Ascending aorta (tissue), 2 donors: Measurements from ENCODE around the gene MYOZ2. TPM values are rescaled to one million over a fixed set of nuclear protein-coding genes. Genes with fewer than 3 reads are reported as not detected.

ENCODE experiments used
- DNase-seq, 2 donors: peaks; one replicate each; pipeline ENCODE4 v3.0.0-alpha.2; 2019; ENCODE audit warnings: low spot score in 2 of 2
- H3K27ac ChIP-seq, 2 donors: fragments of 200-600 bp; sonication (generic); one replicate each; pipeline ENCODE4 v1.5.1; 2016 to 2017; ENCODE audit warnings: mild to moderate bottlenecking in 1 of 2
- H3K27me3 ChIP-seq: fragments of 200-600 bp; sonication (generic); one replicate; pipeline ENCODE4 v1.5.1; 2017
- H3K36me3 ChIP-seq, 2 donors: fragments of 200-600 bp; sonication (generic); one replicate each; pipeline ENCODE4 v1.5.1; 2016
- H3K4me1 ChIP-seq, 2 donors: fragments of 200-600 bp; sonication (generic); one replicate each; pipeline ENCODE4 v1.5.1; 2016 to 2017; ENCODE audit warnings: mild to moderate bottlenecking in 1 of 2
- H3K4me3 ChIP-seq, 2 donors: fragments of 200-600 bp; sonication (generic); one replicate each; pipeline ENCODE4 v1.5.1; 2016 to 2017; ENCODE audit warnings: mild to moderate bottlenecking in 1 of 2
- H3K9me3 ChIP-seq, 2 donors: fragments of 200-600 bp; sonication (generic); one replicate each; pipeline ENCODE4 v1.5.1; 2016
- CTCF ChIP-seq, 3 experiments: fragments of 200-600 bp in 2 of 3; fragments of 450-650 bp in 1 of 3; sonication (generic) in 2 of 3; IDR thresholded peaks; one replicate each; pipeline ENCODE4 v1.5.1; 2016 to 2019; ENCODE audit warnings: antibody characterized with exemption in 3 of 3, mild to moderate bottlenecking in 1 of 3, moderate library complexity in 1 of 3
- intact Hi-C: fragments of 100-400 bp; cut with DNase I; formaldehyde crosslinking; loops from one replicate; pipeline ENCODE4 v1.15.1; 2023
- total RNA-seq: library from RNA; depleted of rRNA; stranded (reverse); fragments of >200 nt; gene quantifications from one replicate; pipeline ENCODE4 v1.1.0, GENCODE V29; 2016

The MYOZ2 gene
- 3.5 TPM for total RNA-seq

DNA sequence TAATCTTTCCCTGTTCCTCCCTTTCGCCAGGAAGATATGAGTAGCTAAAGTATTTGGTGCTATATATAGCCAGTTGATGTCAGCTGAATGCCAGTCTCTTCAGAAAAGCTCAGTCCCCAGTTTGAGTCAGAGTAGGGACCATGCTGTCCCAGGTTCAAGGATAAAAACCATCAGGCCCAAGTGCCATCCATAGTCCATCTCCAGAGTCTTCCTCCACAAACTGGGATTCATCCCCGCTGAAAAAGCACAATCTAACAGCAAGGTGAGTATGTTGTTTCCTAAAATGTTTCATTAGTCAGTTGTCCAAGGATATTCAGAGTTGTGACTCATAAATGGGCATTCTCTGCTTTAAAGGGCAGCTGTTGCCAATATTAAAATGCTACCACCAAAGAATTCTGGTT is at the start of gene MYOZ2:
Gene MYOZ2 (plus strand): TSS at position 112 of the 401 bp plus-strand sequence. CDS start 694 bp downstream, outside the sequence.
- peak within 1 kb of the TSS; percentile 77 to 78 for H3K27ac ChIP-seq
- H3K9me3 ChIP-seq, result no peaks in the 10 kb centered on the region
- intact Hi-C loops, result loop anchor here (5.0 kb wide), 4 partner anchors 33 to 153 kb away; partner anchors contain the start of gene USP53
- H3K4me3 ChIP-seq, result peak within 1 kb of the TSS in 1 of 2 donors; percentile 37
- H3K27me3 ChIP-seq, result no peaks in the 10 kb centered on the region
- peaks cover 4 to 49% of the 10 kb centered on the region in 2 donors for H3K4me1 ChIP-seq
- no peaks in the 10 kb centered on the region for H3K36me3 ChIP-seq
- no peak for DNase-seq
- no peak for TF ChIP-seq CTCF (IDR thresholded peaks at IDR 0.05)

- intact Hi-C loops, result no loop called here
- TF ChIP-seq CTCF (IDR thresholded peaks at IDR 0.05), result peak in 1 of 3 experiments; percentile 30
- Histone ChIP-seq H3K36me3 (no peaks in the 10 kb centered on the region), H3K27me3 (no peaks in the 10 kb centered on the region), H3K4me1 (peaks cover 0 to 3% of the 10 kb centered on the region in 2 donors), H3K9me3 (no peaks in the 10 kb centered on the region), H3K27ac (peak overlapping the region in 1 of 2 donors; percentile 30), H3K4me3 (no peak overlapping the region)
- no peak for DNase-seq
Observed at GRCh38 chr4:119087121-119087520, 48.5 kb upstream of the MYOZ2 start.

DNA sequence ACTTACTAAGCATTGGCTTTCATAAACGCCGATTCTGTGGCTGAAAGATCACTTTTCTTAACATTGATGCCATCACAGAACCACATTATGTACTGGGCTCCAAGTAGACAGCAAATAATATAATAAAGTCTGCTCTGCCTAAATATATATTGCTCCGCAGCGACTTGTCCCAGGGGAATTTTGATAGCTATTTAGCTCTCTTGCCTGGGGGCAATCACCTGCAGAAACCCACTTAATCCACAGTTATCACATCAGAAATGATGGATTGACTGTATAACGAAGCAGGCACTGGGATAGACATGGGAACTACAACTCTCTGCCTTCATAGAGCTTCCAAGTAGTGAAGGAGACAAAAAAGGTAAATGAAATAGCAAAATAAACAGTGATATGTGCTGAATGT is 48.0 kb upstream of the MYOZ2 start:
- H3K9me3 ChIP-seq, result no peaks in the 10 kb centered on the region
- H3K4me1 ChIP-seq, result peaks cover 0 to 3% of the 10 kb centered on the region in 2 donors
- H3K27ac ChIP-seq, result no peak overlapping the region
- no peaks in the 10 kb centered on the region for H3K36me3 ChIP-seq
- TF ChIP-seq CTCF (IDR thresholded peaks at IDR 0.05), result no peak
- H3K27me3 ChIP-seq, result no peaks in the 10 kb centered on the region
- no peak overlapping the region for H3K4me3 ChIP-seq
- no peak for DNase-seq
- intact Hi-C loops, result no loop called here

GRCh38 chr4:119093042-119093827 is 42.4 kb upstream of the MYOZ2 start:
- no peak for TF ChIP-seq CTCF (IDR thresholded peaks at IDR 0.05)
- no peak overlapping the region for H3K4me3 ChIP-seq
- H3K9me3 ChIP-seq, result no peaks in the 10 kb centered on the region
- H3K4me1 ChIP-seq, result peaks cover 0 to under 1% of the 10 kb centered on the region in 2 donors
- intact Hi-C loops, result no loop called here
- H3K27ac ChIP-seq, result no peak overlapping the region
- DNase-seq, result no peak
- no peaks in the 10 kb centered on the region for H3K27me3 ChIP-seq
- no peaks in the 10 kb centered on the region for H3K36me3 ChIP-seq

- TF ChIP-seq CTCF (IDR thresholded peaks at IDR 0.05), result no peak
- peaks cover 0 to 10% of the 10 kb centered on the region in 2 donors for H3K4me1 ChIP-seq
- no peaks in the 10 kb centered on the region for H3K9me3 ChIP-seq
- no peak for DNase-seq
- no peaks in the 10 kb centered on the region for H3K36me3 ChIP-seq
- intact Hi-C loops, result no loop called here
- no peak overlapping the region for H3K27ac ChIP-seq
- H3K4me3 ChIP-seq, result no peak overlapping the region
- no peaks in the 10 kb centered on the region for H3K27me3 ChIP-seq
Observed at GRCh38 chr4:119097282-119097900, 38.2 kb upstream of the MYOZ2 start.
